D721Med (cell line): ENCODE data around the gene FA2H.
"Not testable (repeated sequence)": the region's sequence is repeated elsewhere in the genome, so short reads cannot be mapped to it uniquely, and the experiment has no call there.

Source experiments
- DNase-seq: peaks from one replicate; pipeline ENCODE4 v3.0.0; 2011; ENCODE audit warnings: low spot score; ENCODE audit not compliant: insufficient read length
- FAIRE-seq: peaks from 2 replicates; lab custom pipeline; 2011; peaks lifted over from hg19 to GRCh38; lab: Jason Lieb, UNC
- TF ChIP-seq, protein P1 (sequence below): IDR thresholded peaks from 2 replicates; pipeline ENCODE4 v1.5.1; 2012; ENCODE audit warnings: mild to moderate bottlenecking, control low read depth; ENCODE audit not compliant: insufficient read depth; ENCODE audit errors: missing control alignments

The FA2H gene

DNA sequence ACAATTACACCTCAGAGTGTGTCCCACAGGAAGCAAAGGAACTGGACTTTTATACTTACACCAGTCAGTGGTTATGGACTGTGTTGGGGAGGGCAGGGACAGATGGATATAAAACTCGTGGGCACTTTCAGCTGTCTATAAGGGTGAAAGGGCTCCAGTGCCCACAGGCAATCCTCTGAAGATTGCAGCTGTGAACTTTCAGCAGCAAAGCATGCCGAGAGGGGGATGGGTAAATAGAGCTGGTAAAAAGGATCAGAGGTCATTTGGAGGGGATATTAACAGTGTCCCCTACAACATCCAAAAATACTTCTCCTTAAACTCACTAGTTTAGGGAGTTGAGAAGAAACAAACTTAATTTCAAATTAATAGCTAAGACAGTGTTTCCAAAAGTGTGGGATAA is 94.6 kb downstream of the FA2H start:
- FAIRE-seq (no peak), DNase-seq (no peak)
- TF ChIP-seq, protein P1, sequence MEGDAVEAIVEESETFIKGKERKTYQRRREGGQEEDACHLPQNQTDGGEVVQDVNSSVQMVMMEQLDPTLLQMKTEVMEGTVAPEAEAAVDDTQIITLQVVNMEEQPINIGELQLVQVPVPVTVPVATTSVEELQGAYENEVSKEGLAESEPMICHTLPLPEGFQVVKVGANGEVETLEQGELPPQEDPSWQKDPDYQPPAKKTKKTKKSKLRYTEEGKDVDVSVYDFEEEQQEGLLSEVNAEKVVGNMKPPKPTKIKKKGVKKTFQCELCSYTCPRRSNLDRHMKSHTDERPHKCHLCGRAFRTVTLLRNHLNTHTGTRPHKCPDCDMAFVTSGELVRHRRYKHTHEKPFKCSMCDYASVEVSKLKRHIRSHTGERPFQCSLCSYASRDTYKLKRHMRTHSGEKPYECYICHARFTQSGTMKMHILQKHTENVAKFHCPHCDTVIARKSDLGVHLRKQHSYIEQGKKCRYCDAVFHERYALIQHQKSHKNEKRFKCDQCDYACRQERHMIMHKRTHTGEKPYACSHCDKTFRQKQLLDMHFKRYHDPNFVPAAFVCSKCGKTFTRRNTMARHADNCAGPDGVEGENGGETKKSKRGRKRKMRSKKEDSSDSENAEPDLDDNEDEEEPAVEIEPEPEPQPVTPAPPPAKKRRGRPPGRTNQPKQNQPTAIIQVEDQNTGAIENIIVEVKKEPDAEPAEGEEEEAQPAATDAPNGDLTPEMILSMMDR, result no peak

DNA sequence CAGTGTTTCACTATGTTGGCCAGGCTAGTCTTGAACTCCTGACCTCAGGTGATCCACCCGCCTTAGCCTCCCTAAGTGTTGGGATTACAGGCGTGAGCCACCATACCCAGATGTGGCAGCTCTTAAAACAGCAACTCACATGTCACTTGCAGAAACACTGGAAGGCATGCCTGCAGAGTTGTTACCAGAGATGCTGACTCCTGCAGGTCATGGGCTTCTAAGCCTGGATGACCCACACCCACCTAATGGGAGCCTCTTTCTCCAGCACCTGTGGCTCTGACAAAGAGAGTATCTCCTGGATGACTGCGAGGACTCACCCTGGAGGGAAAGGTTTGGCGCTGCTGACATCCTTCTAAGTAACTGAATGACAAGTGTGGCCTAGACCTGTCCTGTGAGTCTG is 96.8 kb downstream of the FA2H start:
- DNase-seq (no peak), FAIRE-seq (no peak)
- TF ChIP-seq, protein P1, result no peak

DNA sequence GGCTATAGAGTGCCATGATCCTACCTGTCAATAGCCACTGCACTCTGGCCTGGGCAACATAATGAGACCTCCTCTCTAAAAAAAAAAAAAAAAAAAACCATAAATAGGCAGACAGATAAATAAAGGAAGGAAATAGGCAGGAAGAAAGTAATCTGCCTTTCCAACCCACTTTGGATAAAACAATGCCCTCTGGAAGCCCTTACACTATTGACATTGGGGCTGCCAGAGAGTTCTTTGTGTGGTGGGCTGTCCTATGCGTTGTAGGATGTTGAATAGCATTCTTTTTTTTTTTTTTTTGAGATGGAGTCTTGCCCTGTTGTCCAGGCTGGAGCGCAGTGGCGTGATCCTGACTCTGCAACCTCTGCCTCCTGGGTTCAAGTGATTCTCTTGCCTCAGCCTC is 100.7 kb downstream of the FA2H start:
- no peak for FAIRE-seq
- TF ChIP-seq, protein P1, result no peak
- DNase-seq, result no peak

DNA sequence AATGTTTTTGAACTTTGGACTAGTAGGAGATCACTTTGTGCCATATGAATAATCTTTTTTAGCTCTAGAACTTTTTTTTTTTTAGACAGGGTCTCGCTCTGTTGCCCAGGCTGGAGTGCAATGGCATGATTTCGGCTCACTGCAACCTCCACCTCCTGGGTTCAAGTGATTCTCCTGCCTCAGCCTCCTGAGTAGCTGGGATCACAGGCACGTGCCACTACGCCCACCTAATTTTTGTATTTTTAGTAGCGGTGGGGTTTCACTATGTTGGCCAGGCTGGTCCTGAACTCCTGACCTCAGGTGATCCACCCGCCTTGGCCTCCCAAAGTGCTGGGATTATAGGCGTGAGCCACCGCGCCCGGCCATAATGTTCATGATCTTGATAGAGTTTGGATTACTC is 105.7 kb downstream of the FA2H start:
- DNase-seq, FAIRE-seq: not testable (repeated sequence)

DNA sequence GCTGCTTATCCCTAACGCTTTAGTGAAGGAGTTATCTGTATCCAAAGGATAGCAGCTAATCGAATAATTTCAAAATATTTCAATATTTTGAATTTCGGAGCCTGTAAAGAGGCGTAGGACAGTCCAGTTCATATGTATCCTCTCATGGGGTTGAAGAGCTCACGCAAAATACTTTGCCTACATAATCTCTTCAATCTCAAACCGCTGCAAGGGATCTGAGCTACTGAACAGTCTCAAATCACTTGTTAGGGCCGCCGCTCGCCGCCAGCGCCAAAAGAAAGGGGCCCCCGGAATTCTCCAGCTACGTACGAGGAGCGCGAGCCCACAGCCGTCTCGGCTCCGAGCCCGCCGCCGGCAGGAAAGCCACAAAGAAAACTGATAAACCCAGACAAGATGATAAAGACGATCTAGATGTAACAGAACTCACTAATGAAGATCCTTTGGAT is 107.3 kb downstream of the FA2H start:
- no peak for DNase-seq
- TF ChIP-seq, protein P1, result no peak
- no peak for FAIRE-seq

DNA sequence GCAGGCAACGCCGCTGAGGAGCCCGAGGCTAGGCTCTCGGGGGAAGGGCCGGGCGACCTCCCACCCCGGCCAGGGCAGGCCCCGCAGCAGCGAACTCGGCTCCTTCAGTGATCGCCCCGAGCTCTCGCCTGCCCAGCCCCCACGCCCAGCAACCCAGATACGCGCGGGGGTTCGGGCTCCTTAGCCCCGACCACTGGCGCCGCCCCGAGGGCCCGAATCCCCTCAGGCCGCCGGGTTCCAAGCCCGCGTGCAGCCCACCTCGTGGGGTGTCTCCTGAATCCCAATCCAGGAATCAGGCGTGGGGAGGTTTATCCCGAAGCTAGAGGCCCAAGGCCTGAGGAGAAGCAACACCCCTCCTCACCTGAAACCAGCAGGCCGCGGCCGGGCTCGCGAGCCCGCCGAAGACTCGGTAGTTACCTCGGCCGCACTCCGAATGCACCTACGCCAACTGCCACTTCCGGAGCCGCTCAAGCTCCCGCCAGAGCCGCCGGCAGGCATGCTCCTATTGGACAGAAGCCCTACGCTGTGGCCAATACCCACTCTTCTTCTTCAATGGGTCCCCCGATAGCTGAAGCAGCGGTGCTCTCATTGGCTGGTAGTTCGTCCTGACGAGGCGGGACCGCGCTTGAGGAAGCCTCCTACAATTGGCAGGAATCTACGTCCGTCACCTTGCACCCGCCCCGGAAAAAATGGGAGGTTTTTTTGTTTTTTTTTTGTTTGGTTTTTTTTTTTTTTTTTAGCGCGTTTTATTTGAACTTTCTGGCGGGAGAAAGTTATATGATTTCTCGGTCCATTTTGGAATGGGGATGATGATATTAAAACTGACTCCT is 108.0 kb downstream of the FA2H start, which contains the start of gene RFWD3:
RFWD3 (minus strand) TSS at position 453 of the 830 bp plus-strand sequence. CDS start 5,428 bp downstream, outside the sequence.
- TF ChIP-seq, protein P1, result no peak
- no peak for FAIRE-seq
- peak; percentile 80 for DNase-seq

DNA sequence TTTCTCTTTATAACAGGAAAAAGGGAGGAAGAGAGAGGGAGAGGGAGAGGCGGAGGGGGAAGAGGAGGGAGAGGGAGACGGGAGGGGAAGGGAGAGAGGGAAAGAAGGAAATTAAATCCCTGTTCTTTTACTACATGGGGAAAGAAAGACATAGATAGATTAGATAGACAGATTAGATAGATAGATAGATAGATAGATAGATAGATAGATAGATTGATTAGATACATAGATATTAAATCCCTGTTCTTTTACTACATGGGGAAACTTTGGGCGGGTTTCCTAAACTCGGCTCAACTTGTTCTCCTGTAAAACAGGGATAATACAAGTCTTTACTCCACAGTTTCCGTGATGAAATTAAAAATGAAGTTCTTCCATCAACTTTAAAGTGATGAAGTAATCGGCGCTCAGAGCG is 108.6 kb downstream of the FA2H start:
- DNase-seq, result no peak
- no peak for FAIRE-seq
- TF ChIP-seq, protein P1, result no peak
